ENCODE data around the gene PACSIN2.

DNA sequence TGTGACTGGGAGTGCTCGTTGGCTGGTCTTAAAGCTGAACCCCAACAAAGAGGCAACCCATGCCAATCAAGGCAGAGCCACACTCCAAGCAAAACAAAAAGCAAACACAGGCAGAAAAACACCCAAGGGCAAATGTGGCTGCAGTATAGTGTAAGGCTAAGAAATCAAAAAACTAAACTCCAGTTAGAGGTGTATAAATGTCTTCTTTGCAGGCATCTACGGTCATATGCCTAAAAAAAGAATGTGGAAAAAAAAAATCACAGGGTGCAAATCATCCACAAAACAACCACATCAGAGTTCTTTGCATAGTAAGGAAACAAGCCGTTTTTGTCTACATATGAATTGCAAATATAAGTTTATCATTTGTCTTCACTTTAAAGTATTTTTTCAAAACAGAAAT lies 185.6 kb downstream of the PACSIN2 start:
- TF ChIP-seq, protein P1, sequence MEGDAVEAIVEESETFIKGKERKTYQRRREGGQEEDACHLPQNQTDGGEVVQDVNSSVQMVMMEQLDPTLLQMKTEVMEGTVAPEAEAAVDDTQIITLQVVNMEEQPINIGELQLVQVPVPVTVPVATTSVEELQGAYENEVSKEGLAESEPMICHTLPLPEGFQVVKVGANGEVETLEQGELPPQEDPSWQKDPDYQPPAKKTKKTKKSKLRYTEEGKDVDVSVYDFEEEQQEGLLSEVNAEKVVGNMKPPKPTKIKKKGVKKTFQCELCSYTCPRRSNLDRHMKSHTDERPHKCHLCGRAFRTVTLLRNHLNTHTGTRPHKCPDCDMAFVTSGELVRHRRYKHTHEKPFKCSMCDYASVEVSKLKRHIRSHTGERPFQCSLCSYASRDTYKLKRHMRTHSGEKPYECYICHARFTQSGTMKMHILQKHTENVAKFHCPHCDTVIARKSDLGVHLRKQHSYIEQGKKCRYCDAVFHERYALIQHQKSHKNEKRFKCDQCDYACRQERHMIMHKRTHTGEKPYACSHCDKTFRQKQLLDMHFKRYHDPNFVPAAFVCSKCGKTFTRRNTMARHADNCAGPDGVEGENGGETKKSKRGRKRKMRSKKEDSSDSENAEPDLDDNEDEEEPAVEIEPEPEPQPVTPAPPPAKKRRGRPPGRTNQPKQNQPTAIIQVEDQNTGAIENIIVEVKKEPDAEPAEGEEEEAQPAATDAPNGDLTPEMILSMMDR (IDR thresholded peaks at IDR 0.05) = no peak
- TF ChIP-seq POLR2A (IDR thresholded peaks at IDR 0.05) = no peak

All from thyroid gland (tissue), 4 donors.